Measurements from ENCODE around the gene SSH2.

The SSH2 gene

DNA sequence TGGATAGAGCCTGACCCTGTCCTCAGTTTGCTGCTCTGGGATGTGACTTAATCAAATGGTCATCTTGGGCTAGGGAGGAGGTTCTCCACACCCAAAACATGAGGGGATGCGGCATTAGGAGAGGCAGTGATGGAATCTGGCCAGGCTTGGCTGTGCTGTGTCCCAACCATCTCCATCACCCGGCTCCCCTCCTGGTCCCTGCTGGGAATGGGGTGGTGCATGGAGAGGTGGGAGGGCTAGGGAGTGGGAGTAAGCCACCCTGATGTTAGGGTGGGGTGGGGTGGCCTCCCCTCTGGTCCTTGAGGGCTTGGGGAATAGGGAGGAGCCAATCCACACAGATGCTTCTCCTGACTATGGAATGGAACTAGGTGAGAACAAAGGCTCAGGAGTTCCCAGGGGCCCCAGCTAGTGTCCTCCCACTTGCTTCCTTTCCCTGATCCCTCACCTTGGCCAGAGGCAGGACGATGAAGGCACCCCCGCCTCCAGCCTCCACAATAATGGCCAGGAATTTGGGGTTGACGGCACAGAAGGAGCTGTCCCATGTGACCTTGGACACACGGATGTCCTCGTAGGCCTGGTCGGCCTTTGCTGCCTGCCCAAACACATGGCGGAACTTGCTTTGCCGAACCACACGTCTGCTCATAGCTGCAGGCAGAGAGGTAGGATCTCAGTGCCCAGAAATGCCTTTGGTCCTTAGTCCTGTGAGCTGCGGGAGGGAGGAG is 309.1 kb downstream of the SSH2 start:
- Histone ChIP-seq H3K79me2 (ENCODE audit: insufficient read depth, low read length) (no peaks in the 10 kb centered on the region), H4K20me1 (ENCODE audit: insufficient read depth, low read length) (peaks cover 25% of the 10 kb centered on the region), H3K36me3 (ENCODE audit: insufficient read depth, low read length) (0 out of 2 replicates have a peak, but pooled peaks cover 3% of the 10 kb centered on the region), H3K4me3 (ENCODE audit: low read depth in 1 of 2, low read length in 2 of 2) (no peak overlapping the region), H3K4me1 (ENCODE audit: insufficient read depth, low read length) (peaks cover 43% of the 10 kb centered on the region), H3K9me3 (ENCODE audit: insufficient read depth, low read length, severe bottlenecking) (no peaks in the 10 kb centered on the region), H2AFZ (ENCODE audit: low read depth, low read length) (no peak overlapping the region), H3K27ac (ENCODE audit: low read length) (no peak overlapping the region), H3K27me3 (ENCODE audit: insufficient read depth, low read length, poor library complexity) (peaks cover 19% of the 10 kb centered on the region), H3K9ac (ENCODE audit: low read depth, low read length) (no peak overlapping the region), H3K4me2 (ENCODE audit: insufficient read depth, low read length) (no peak overlapping the region)
- TF ChIP-seq, protein P1, sequence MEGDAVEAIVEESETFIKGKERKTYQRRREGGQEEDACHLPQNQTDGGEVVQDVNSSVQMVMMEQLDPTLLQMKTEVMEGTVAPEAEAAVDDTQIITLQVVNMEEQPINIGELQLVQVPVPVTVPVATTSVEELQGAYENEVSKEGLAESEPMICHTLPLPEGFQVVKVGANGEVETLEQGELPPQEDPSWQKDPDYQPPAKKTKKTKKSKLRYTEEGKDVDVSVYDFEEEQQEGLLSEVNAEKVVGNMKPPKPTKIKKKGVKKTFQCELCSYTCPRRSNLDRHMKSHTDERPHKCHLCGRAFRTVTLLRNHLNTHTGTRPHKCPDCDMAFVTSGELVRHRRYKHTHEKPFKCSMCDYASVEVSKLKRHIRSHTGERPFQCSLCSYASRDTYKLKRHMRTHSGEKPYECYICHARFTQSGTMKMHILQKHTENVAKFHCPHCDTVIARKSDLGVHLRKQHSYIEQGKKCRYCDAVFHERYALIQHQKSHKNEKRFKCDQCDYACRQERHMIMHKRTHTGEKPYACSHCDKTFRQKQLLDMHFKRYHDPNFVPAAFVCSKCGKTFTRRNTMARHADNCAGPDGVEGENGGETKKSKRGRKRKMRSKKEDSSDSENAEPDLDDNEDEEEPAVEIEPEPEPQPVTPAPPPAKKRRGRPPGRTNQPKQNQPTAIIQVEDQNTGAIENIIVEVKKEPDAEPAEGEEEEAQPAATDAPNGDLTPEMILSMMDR (IDR thresholded peaks at IDR 0.05; ENCODE audit: borderline replicate concordance, extremely low read depth, low read length, poor library complexity, severe bottlenecking): no peak
- TF ChIP-seq EZH2 (IDR thresholded peaks at IDR 0.05; ENCODE audit: borderline replicate concordance, low read depth, low read length, severe bottlenecking): no peak
- DNase-seq: no peak
- no peak for ATAC-seq (ENCODE audit: insufficient read depth, low read depth)

DNA sequence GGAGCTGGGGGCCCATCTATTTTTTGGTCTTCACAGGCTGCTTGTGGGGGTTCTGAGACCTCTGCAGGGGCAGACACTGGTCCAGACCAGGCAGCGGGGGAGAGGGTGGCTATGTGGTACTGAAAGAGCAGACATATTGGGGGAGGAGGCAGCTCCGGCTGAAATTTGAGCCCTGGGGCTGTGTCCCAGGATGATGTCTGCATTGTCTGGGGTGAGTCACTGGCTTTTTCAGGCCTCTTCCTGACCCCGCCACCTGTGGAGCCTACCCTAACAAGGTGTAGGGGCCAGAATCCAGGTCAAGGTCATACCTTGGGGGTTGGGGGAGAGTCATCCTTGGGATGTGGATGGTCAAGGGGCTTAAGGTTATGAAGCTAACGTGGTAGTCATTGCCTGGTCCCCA is 309.8 kb downstream of the SSH2 start:
- no peak overlapping the region for H2AFZ ChIP-seq (ENCODE audit: low read depth, low read length)
- TF ChIP-seq, protein P1 (IDR thresholded peaks at IDR 0.05; ENCODE audit: borderline replicate concordance, extremely low read depth, low read length, poor library complexity, severe bottlenecking): no peak
- no peak for TF ChIP-seq EZH2 (IDR thresholded peaks at IDR 0.05; ENCODE audit: borderline replicate concordance, low read depth, low read length, severe bottlenecking)
- no peak overlapping the region for H3K4me2 ChIP-seq (ENCODE audit: insufficient read depth, low read length)

DNA sequence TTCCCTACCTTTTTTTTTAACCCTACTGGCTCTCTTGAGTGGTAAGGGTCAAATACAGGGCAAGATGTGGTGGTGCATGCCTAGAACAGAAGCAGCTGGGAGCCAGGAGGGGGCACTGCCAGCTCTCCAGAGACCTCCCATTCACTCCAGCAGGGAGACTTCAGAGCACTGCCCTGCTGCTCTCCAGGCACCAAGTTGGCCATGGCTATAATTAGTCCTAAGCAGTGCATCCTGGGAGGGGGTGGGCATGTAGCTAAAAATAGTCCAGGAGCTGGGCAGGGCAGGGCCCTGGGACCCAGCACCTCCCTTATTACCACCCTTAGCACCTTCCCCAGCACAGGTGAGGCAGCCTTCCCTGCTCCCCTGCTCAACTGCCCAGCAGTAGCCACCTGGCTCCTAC is 310.8 kb downstream of the SSH2 start:
- H2AFZ ChIP-seq (ENCODE audit: low read depth, low read length): no peak overlapping the region
- TF ChIP-seq EZH2 (IDR thresholded peaks at IDR 0.05; ENCODE audit: borderline replicate concordance, low read depth, low read length, severe bottlenecking): no peak
- TF ChIP-seq, protein P1 (IDR thresholded peaks at IDR 0.05; ENCODE audit: borderline replicate concordance, extremely low read depth, low read length, poor library complexity, severe bottlenecking): peak; percentile 64
- no peaks in the 10 kb centered on the region for H3K36me3 ChIP-seq (ENCODE audit: insufficient read depth, low read length)
- peaks cover 22% of the 10 kb centered on the region for H3K27me3 ChIP-seq (ENCODE audit: insufficient read depth, low read length, poor library complexity)
- no peak overlapping the region for H3K27ac ChIP-seq (ENCODE audit: low read length)
- H3K4me2 ChIP-seq (ENCODE audit: insufficient read depth, low read length): no peak overlapping the region
- peaks cover 52% of the 10 kb centered on the region for H3K4me1 ChIP-seq (ENCODE audit: insufficient read depth, low read length)
- no peaks in the 10 kb centered on the region for H3K9me3 ChIP-seq (ENCODE audit: insufficient read depth, low read length, severe bottlenecking)
- H3K9ac ChIP-seq (ENCODE audit: low read depth, low read length): no peak overlapping the region
- ATAC-seq (ENCODE audit: insufficient read depth, low read depth) (no peak), DNase-seq (no peak)
- H4K20me1 ChIP-seq (ENCODE audit: insufficient read depth, low read length): peaks cover 30% of the 10 kb centered on the region
- H3K4me3 ChIP-seq (ENCODE audit: low read depth in 1 of 2, low read length in 2 of 2): no peak overlapping the region
- H3K79me2 ChIP-seq (ENCODE audit: insufficient read depth, low read length): no peaks in the 10 kb centered on the region

More for the DNA sequence above, 309.8 kb downstream of the SSH2 start:
- no peak overlapping the region for H3K9ac ChIP-seq (ENCODE audit: low read depth, low read length)
- H3K36me3 ChIP-seq (ENCODE audit: insufficient read depth, low read length): 0 out of 2 replicates have a peak, but pooled peaks cover 2% of the 10 kb centered on the region
- H3K27me3 ChIP-seq (ENCODE audit: insufficient read depth, low read length, poor library complexity): peaks cover 22% of the 10 kb centered on the region
- no peak overlapping the region for H3K4me3 ChIP-seq (ENCODE audit: low read depth in 1 of 2, low read length in 2 of 2)
- ATAC-seq (ENCODE audit: insufficient read depth, low read depth): no peak
- no peaks in the 10 kb centered on the region for H3K79me2 ChIP-seq (ENCODE audit: insufficient read depth, low read length)
- no peak for DNase-seq
- peaks cover 49% of the 10 kb centered on the region for H3K4me1 ChIP-seq (ENCODE audit: insufficient read depth, low read length)
- H4K20me1 ChIP-seq (ENCODE audit: insufficient read depth, low read length): peaks cover 26% of the 10 kb centered on the region
- H3K9me3 ChIP-seq (ENCODE audit: insufficient read depth, low read length, severe bottlenecking): no peaks in the 10 kb centered on the region
- H3K27ac ChIP-seq (ENCODE audit: low read length): no peak overlapping the region
